GM19099 (cell line): ENCODE measurements around the gene SEBOX.

Source experiments
- POLR2A ChIP-seq: IDR thresholded peaks from 3 replicates; pipeline ENCODE4 v1.6.1; 2011; ENCODE audit warnings: low read depth; ENCODE audit not compliant: insufficient read length; ENCODE audit errors: extremely low read depth

The SEBOX gene

DNA sequence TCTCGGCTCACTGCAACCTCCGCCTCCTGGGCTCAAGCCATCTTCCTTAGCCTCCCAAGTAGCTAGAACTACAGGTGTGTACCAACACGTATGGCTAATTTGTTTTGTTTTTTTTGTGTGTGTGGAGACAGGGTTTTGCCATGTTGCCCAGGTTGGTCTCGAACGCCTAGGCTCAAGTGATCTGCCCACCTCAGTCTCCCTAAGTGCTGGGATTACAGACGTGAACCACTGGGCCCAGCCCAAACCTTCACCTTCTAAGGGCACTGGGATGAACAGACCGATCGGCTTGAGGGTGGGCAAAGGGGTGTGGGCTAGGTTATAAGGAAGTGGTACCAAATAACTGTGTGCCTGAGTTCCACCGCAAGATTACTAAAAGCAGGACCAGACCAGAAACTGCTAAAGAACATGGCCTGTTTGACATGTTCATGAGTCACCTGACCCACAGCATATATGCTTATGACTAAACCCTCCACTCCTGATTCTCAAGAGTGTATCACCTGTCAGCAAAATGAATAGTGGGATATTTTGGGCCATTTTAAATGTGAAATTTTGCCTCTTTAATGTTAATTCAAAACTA, 37.9 kb downstream of the SEBOX start:
- TF ChIP-seq POLR2A: no peak

GRCh38 chr17:28326114-28326513, 38.9 kb downstream of the SEBOX start:
- no peak for TF ChIP-seq POLR2A

DNA sequence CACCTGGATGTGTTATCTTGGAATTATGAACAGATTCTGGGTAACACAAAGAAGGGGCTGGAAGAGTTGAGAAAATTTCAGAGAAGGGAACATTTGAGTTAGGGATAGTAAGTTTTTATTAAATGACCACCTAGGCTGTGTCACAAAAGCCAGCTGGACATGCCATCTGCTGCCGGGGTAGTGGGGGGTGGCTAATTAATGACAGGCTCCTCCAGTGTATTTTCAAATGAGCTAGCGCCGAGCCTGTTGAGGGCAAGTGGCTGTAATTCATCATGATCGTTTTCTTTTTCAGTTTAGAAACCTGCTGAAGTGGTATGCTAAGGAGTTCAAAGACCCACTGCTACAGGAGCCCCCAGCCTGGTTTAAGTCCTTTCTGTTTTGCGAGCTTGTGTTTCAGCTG, 39.8 kb downstream of the SEBOX start:
- TF ChIP-seq POLR2A: no peak

- TF ChIP-seq POLR2A: no peak
Measured at GRCh38 chr17:28324781-28325180, 40.2 kb downstream of the SEBOX start.

DNA sequence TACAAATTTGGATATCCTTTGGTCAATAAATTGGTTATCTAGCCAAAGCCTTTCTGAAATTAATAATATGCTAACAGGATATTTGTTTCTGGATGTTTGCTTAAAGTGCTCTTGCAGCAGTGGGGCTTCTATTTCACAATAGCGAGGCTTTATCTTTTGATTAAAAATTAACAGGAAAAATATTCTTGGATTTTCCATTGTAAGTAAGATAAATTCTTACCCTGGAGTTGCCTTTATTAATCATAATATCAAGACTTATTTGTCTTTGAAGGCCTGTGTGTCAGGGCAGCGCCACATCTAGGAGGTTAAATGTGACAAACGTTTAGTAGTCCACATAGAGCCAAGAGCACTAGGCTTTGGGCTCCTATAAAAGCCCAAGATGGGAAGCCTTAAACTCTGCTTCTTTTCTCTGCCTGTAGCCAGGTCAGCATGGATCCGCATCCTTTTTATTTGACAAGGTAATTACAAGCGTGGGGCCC, 40.7 kb downstream of the SEBOX start:
- TF ChIP-seq POLR2A: no peak

DNA sequence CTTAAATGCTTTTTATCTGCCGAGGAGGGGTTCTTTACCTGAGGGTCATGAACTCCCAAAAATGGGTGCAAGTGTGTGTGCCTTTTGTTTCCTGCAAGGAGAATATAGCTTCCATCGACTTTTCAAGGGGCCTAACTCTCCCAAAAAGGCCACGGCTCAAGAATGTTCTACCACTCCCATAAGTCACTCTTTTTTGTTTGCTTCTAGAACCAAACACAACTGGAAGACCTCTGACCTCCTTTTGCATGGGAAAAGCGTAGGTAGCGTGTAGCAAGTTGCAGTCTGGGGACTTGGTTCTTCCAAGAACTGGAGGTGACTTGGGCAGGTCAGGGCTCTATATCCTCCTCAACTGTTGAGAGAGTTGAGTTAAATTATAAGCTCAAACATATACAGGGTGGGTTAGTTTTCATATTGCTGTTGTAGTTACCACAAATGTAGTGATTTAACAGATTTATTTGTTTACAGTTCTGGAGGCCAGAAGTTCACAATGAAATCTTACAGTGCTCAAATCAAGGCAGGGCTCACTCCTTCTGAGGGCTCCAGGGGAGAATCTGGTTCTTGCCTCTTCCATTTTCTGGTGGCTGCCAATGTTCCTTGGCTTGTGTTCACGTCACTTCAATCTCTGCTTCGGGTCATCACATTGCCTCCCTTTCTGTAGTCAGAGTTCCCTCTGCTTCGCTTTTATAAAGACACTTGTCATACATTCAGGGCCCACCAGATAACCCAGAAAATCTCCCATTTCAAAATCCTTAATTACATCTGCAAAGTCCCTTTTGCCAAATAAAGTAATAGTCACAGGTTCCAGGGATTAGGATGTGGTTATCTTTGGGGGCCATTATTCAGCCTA, 44.6 kb downstream of the SEBOX start:
- TF ChIP-seq POLR2A: no peak

DNA sequence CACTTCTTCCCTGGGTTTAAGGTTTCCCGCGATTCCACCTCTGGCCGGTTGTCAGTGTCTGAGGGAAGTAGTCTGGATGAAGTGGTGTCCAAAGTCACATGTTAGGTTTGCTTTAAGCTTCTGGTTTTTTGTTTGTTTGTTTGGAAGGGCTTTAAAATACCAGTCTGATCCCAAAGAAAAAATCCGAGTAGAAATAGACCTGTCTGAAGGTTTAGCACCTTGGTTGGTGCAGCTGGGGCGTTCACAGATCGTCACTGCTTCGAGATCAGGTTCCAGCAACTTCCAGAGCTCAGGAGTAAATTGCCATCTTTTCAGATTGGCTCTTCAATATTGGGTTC, 45.4 kb downstream of the SEBOX start:
- no peak for TF ChIP-seq POLR2A

DNA sequence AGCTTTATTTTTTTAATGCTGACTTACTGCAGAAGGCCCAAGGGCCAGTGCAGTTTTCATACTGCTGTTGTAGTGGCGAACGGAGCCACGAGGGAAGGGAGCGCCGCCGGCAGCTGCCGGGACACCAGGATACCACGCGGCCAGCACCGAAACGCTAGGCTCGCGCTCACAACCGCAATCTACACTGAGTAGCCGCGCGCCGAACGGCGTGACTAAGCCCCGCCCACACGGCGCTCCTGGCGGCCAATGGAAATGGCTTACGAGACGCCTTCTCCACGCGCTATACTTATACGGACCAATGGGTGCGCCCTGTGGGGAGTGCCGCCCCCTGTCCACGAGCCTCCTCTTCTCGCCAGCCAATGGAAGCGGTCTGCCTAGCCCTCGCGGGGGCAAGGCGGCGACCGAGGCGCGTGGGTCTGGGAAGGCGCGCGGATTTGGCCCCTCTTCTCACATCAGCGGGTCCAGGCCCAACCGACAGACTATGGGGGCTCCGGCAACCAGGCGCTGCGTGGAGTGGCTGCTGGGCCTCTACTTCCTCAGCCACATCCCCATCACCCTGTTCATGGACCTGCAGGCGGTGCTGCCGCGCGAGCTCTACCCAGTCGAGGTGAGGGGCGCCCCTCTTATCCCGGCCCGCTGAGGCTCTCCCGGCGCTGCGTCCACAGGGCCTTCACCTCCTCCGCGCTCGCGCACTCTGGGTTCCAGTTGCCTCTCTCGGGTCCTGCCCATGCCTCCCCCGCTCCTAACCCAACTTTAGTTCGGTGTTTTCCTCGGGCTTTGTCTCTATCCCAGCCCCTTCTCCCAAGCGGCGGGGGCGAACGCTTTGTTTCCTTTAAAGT, 46.0 kb downstream of the SEBOX start, which contains the start of gene TMEM97:
TMEM97 (plus strand) TSS at position 442 of the 839 bp plus-strand sequence; CDS start at position 482, 40 bp downstream.
- peak; percentile 81 for TF ChIP-seq POLR2A

GRCh38 chr17:28317966-28318758, 46.8 kb downstream of the SEBOX start:
- TF ChIP-seq POLR2A: no peak

DNA sequence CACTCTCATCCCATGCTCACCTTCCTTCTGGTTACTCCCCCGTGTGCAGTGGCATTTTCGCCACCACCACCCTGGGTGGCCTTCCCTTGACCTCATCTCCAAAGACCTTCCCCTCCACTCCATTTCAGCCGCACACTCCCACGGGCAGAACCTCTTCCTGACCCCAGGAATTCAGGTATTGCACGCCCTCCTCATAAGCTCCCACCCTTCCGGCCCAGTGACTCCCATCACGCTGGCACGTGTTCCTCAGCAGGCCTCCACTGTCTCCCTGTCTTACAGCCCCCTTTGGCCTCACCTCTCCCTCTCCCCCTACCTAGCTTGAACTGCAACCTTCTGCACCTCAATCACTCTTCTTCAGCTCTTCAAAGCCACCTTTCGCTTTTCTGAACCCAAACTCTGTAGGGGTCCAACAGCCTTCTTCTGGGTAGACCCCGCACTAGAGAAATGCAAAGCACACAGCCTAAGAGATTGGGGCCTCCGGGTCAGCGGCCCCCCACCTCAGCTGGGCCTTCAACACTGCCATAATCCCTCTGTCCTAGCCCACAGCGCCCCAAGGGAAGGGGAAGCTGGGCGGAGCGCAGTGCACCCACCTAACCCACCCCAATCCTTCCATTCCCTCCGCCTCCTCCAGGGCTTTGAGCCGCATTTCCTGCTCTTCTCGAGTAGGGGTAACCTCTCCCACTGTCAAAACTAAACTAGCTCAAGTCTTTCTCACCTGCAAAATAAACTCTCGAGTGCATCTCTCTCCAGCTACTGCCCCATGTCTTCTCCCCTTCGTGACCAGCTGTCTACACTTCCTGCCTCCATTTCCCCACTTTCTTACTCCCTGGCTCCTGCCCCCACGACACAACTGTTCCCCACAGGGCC, 47.7 kb downstream of the SEBOX start:
- no peak for TF ChIP-seq POLR2A

DNA sequence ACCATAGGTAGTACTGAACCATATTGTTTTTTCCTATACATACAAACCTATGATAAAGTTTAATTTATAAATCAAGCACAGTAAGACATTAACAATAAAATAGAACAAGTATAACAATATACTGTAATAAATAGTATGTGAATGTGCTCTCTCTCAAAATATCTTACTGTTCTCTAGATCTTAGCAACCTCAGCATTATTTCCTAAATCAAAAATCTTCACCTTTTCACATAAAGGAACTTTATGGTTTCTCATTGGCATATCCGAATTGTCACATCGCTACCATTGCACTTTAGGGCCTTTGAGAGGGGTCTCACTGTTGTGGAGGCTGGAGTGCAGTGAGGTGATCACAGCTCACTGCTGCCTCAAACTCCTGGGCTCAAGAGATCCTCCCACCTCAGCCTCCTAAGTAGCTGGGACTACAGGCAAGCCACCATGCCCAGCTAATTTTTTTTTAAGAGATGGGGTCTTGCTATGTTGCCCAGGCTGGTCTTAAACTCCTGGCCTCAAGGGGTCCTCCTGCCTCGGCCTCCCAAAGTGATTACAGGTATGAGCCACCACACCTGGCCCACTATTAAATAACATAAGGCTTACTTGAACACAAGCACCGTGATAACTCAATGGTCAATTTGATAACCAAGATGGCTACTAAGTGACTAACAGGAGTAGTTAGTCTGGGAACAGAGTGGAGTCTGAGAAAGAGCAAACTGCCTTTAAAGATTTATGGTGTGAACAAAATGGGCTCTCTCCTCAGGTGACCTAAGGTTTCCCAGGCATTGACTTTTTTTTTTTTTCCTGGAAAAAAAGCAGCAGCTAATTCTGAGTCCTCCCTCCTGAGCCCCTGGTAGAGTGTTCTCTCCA, 48.9 kb downstream of the SEBOX start:
- TF ChIP-seq POLR2A: no peak

DNA sequence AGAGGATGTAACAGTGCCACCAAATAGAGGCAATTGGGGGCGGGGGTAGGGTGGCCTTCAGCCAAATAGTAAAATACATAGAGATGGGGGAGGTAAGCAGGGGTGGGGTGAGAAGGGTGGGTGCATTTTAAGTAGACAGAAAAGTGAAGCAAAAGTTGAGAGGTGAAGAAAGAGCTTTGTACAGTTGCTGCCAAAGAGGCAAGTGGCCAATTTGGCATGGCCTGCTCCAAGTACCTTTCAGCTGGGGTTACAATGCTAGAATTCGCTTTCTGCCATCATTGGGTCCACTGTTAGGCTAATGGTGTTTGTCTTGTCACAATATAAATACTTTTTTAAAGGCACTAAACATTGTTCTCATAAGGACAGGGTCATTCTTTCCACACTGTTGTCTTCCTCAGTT, 51.2 kb downstream of the SEBOX start:
- no peak for TF ChIP-seq POLR2A
